GM12875 (cell line): ENCODE measurements around the gene MYO15B.

Experiments used
- H3K4me3 ChIP-seq: one replicate; pipeline ENCODE4 v1.5.1; 2011; ENCODE audit warnings: low read depth, low read length, control low read depth
- TF ChIP-seq, protein P1 (sequence below): IDR thresholded peaks from 2 replicates; pipeline ENCODE4 v1.5.1; 2011; ENCODE audit warnings: low read depth, mild to moderate bottlenecking, control low read depth, inconsistent platforms, low read length, moderate library complexity, borderline replicate concordance; ENCODE audit not compliant: insufficient read depth

MYO15B gene

DNA sequence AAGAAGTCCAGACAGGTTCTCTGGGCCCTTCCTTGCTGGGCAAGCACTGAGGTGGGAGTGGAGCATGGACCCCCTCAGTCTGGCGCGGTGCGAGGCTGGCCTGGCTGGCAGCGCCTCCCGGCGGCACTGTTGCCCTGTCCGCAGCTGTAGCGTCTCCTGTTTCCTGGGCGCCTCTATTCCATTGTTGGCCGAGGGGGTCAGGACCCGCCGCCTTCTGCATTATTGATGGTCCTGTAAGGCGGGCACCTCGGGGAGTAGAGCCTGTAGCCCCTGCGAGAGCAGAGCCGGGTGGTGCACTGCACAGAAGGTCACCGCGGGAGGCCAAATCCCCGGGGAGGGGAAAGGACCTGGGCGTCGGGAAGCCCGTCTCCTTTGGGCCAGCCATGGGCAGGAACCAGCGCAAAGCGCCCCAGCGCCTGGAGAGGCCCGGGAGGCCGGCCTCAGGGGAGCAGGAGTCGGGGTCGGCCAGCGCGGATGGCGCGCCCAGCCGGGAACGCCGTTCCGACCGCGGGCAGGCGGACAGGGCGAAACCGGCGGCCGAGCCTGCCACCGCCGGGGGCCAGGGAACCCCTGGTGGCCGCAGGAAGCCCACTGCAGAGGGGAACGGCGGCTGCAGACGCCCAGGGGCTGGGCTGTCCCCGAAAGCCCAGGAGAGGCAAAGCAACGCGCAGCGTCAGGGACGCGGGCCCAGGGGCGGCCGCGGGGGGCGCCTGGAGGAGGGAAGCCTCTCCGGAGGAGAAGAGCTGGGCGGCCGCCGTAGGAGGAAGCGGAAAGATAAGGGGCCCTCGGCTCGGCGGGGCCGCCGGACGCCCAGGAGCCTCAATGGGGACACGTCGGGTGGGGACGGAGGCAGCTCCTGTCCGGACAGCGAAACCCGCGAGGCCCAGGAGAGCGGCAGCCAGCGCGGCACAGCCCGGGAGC lies at the start of gene MYO15B:
MYO15B (plus strand) TSS at position 126 of the 921 bp plus-strand sequence; CDS start at position 384, 258 bp downstream.
- TF ChIP-seq, protein P1, sequence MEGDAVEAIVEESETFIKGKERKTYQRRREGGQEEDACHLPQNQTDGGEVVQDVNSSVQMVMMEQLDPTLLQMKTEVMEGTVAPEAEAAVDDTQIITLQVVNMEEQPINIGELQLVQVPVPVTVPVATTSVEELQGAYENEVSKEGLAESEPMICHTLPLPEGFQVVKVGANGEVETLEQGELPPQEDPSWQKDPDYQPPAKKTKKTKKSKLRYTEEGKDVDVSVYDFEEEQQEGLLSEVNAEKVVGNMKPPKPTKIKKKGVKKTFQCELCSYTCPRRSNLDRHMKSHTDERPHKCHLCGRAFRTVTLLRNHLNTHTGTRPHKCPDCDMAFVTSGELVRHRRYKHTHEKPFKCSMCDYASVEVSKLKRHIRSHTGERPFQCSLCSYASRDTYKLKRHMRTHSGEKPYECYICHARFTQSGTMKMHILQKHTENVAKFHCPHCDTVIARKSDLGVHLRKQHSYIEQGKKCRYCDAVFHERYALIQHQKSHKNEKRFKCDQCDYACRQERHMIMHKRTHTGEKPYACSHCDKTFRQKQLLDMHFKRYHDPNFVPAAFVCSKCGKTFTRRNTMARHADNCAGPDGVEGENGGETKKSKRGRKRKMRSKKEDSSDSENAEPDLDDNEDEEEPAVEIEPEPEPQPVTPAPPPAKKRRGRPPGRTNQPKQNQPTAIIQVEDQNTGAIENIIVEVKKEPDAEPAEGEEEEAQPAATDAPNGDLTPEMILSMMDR: peak; percentile 8; the same call in 1 of the 2 replicates
- no peak within 1 kb of the TSS for H3K4me3 ChIP-seq

DNA sequence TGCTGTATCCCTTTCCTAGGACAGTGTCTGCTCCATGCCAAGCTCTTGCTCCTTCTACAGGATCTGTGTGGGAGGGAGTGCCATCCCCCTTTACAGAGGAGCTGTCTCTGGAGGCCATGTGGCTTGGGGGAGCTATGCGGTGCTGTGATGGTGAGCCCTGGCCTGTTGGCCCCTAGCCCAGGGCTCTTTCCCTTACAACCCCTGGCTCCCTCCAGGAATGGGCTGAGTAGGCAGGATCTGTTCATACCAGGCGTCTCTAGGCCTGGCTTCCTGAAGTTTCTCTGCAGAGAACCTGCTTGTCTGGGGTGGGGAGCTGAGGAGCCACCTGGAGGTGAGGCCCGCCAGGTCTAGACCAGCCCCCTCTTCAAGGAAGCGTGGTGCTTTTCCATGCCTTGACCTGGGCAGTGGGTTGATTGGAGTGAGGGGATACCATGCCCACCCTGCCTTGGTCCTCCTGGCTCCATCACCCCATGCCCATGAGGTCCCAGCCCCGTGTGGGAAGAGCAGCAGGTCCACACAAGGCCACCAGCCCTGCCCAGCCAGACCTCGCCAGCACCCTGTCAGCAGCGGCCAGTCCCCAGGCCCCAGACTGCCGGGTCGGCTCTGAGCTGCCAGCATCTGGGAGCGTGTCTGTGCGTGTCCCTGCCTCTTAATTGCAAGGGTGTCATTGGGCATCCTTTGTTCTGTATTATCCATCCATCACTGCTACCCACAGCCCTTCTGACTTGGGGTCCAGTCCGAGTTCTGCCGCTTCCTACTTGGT lies 47.5 kb upstream of the MYO15B start:
- TF ChIP-seq, protein P1: no peak
- H3K4me3 ChIP-seq: no peak overlapping the region

DNA sequence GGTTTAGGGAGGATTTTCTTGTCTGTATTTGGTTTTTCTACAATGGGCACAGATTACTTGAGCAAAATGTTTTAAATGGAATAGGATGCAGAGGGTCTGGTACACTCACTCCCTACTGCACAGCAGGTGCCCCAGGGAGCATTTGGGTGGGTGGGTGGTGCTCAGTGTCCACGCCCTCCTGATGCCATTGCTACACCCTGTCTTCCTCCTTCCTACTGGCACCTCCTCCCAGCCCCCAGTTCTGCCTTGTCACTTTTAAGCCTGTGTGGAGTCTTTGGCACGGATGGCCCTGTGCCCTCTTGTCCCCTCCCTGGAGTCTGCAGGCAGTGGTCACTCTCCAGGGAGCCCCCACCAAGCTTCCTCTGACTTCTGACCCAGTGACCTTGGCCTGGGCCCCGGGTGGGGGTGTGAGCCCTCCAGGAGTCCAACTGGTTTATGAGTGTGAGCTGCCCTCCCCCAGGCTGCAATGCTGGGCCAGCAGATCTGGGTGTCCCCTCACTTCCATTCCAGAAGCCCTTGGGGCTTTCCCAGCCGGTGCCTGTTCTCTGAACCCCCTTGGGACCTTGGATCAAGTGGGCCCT lies 46.6 kb upstream of the MYO15B start:
- TF ChIP-seq, protein P1: no peak
- no peak overlapping the region for H3K4me3 ChIP-seq

DNA sequence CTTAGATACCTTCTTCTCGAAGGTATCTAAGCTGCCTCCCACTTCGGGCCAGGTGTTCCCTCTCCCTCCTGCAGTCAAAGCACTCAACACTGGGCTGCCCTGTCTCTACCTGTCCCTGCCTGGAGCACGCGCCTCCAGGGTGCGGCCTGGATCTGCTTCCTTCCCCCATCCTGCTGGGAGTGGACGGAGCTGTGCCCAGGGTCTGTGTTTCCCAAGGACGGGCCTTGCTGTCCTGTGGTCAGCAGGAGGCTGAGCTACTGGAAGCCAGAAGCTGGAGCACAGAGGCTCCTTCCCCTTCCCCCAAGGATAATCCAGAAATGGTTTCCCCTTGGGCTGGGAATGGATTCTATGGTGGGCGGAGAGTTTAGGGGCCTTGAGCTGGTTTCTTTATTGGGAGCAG lies 45.4 kb upstream of the MYO15B start:
- no peak overlapping the region for H3K4me3 ChIP-seq
- TF ChIP-seq, protein P1: no peak

DNA sequence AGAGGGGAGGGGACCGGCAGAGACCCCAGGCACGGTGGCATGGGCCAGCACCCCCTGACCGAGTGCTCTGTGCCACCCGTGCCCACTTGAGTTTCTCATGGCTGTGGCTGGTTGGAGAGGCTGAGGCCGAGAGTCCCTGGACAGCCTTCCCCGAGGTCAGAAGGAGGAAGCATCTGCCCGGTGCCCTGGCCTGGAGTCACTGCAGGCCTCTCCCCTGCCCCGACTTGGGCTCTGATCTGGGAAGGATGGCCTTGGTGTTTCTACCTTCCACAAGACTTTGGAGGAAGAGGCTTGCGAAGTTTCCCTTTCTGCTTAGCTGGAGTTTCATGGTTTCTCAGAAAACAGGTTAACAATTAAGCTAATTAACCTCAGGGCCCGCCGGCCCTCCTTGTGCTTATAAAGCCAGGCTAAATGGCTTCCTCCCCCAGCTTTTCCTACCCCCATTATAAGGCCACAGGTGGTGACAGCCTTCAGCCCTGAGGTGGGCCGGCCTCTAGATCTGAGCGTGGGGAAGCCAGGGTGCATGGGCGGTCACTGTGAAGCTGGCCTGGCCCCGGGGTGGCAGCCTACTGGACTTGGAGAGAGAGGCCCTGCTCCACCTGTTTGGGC lies 44.8 kb upstream of the MYO15B start:
- TF ChIP-seq, protein P1: no peak
- H3K4me3 ChIP-seq: no peak overlapping the region

DNA sequence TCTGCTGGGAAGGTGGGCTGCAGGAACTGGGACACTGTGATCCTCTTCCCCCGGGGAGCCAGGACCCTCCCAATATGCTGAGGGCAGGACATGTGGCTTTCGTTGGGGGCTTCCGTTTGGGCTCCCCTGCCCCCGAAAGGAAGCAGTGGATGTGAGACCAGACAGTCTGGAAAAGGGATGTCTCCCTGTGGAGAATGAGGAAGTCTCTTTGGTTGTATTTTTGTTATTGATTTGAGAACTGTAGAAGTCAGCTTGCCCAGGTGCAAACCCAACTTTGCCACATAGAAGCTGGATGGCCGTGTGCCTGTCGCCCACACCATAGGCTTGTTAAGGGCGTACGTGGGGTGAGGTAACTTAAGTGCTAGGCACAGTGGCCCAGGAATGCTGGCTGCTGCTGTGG lies 43.4 kb upstream of the MYO15B start:
- TF ChIP-seq, protein P1: no peak

More for the DNA sequence above, 43.4 kb upstream of the MYO15B start:
- no peak overlapping the region for H3K4me3 ChIP-seq
